Stimulated activated CD8-positive, alpha-beta memory T cell treated with anti-CD3 and anti-CD28 coated beads, Interleukin-7, amount 100 ng/mL, for 24 hours (primary cell): Measurements from ENCODE around the gene GABRA5.

Experiments used
- DNase-seq: peaks from one replicate; pipeline ENCODE4 v3.0.0-alpha.2; 2020; ENCODE audit warnings: low read depth

GABRA5 gene

DNA sequence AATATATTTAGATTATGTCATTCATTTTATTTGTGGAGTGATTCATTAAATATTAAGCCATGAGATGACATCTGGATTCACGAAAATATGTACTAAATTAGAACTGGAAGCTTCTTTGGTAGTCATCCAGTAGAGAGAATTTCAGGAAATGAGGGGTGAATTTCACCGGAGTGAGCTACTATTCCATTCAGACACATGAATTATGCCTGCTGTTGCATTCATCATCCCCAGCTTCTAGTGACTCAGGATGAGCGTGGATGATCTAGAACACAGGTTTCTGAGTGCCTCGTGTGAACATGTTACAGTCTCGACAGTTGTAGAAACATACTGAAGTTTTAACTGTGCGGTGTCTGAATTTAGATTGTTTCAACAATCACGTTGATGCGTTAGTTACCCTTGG lies 61.2 kb downstream of the GABRA5 start:
- DNase-seq = no peak

DNA sequence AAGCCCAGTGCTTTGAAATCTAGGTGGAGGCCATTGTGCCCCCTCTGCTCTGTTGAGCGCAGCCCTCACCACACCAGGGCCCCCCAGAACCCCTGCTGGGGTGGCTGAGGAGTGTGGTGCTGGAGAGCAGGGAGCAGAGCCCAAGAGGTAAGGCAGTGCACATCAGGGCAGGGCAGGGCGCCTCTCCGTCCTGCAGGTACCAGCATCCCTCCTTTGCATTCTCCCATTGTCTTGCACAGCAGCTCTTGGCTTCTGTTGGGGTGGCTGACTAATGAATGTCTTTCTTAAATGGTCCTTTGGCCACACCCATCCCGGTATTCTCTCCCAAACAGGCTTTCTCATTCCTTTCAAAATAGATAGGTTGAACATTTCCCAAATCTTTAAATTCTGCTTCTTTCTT lies 62.7 kb downstream of the GABRA5 start:
- no peak for DNase-seq

- DNase-seq = no peak
These were observed 68.0 kb downstream of the GABRA5 start for GRCh38 chr15:26934848-26935247.

DNA sequence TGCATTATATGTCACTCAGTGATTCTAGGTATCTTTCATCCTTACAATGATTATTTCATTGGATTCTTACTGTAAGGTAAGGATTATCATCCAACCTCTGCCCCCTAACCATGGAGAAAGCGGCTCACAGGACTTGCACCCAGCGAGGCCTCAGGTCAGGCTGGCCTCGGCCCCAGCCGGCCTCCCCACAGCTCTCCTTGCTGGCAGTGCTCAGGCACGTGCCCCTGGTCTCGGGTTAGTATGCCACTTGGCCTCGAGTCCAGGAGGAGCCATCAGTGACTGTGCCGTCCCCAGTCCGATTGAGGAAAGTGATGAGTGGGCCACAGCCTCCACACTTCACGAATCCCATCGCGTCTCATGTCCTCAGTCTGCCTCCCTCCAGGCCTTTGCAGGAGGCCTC lies 68.5 kb downstream of the GABRA5 start:
- no peak for DNase-seq

DNA sequence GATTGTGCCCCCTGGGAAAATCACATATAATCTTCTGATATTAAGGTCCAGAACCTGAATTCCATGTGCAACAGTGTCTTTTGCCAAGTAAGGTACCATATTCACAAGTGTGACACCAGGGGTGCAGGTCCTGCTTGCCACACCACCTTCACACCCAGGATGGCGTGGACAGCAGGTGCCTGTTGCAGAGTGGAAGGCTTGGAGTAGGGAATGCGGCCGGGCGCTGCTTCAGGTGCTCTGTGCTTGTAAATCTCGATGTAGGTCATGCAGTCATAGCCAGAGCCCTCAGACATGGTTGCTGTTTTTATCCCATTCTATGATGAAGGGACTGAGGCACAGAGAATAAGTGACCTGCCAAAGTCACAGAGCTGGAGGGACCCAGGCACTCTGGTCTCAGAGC lies 69.6 kb downstream of the GABRA5 start:
- no peak for DNase-seq

GRCh38 chr15:26937134-26937533 lies 70.3 kb downstream of the GABRA5 start:
- no peak for DNase-seq

GRCh38 chr15:26939398-26939797 lies 72.5 kb downstream of the GABRA5 start:
- DNase-seq = no peak

GRCh38 chr15:26941489-26941888 lies 74.6 kb downstream of the GABRA5 start:
- no peak for DNase-seq

- DNase-seq = no peak
These were observed 77.0 kb downstream of the GABRA5 start for GRCh38 chr15:26943866-26944265.

- no peak for DNase-seq
These were observed 78.2 kb downstream of the GABRA5 start for GRCh38 chr15:26945046-26945445.

- DNase-seq = no peak
These were observed 83.1 kb downstream of the GABRA5 start for GRCh38 chr15:26950001-26950400.

DNA sequence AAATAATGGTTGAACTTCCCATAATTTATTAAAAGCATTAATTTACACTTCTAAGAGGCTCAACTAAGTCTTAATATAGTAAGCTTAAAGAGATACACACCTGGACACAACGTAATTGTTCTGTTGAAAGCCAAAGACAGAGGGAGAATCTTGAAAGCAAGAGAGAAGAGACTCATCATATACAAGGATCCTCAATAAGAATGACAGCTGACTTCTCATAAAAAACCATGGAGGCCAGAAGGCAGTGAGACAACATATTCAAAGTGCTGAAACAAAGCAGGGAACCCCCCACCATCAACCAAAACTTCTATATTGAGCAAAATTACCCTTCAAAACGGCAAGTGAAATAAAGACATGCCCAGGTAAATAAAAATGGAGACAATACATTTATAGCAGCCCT lies 87.5 kb downstream of the GABRA5 start:
- no peak for DNase-seq

DNA sequence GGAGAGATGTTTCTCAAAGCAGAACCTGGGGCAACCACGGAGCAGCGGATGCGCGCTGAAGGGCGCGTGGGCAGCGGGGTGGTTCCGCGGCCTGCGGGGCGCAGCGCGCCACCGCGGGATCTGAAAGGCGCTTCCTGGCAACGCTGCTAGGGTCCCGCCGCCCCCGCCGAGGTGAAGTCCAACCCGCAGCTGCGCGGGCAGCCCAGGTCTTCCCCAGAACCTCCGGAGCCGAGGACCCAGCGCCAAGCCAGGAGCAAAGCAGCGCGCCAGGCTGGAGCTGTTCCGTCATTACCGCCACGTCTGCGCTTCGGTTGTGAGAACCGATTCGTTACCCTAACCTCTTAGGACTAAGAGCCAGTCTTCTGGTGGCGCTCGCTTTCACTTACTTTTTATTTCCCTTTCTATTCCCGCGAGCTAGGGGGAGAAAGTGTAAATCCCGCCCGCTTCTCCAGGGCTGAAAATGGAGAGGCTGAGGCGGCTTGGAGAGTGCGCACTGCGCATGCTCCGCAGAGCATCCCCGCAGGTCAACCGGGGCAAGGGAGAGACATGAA lies 100.9 kb downstream of the GABRA5 start:
- no peak for DNase-seq

DNA sequence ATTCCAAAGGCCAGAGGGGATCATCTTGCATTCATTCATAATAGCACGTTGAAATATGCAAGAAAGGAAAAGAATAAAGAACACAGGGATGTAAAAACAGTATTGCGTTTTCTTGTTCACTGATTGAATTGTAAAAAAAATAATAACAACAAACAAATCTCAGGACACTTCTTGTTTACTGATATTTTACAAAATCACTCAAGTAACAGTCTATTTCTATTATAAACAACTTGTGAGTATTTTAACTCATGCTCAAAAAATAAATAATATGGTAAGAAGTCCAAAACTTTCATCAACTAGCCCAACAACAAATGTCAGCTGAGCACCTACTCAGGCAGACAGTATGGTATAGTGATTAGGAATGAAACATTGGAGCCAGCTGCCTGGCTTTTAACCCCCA lies 101.9 kb downstream of the GABRA5 start:
- no peak for DNase-seq

GRCh38 chr15:26970712-26971210 lies 103.9 kb downstream of the GABRA5 start, which contains the start of gene GABRG3:
Gene GABRG3, plus strand, starts transcription at chr15:26971181.
- no peak for DNase-seq

GRCh38 chr15:26971271-26972018 lies 104.6 kb downstream of the GABRA5 start:
- no peak for DNase-seq

- no peak for DNase-seq
These were observed 105.8 kb downstream of the GABRA5 start for GRCh38 chr15:26972636-26973035.

GRCh38 chr15:26974120-26974780 lies 107.4 kb downstream of the GABRA5 start:
- no peak for DNase-seq

DNA sequence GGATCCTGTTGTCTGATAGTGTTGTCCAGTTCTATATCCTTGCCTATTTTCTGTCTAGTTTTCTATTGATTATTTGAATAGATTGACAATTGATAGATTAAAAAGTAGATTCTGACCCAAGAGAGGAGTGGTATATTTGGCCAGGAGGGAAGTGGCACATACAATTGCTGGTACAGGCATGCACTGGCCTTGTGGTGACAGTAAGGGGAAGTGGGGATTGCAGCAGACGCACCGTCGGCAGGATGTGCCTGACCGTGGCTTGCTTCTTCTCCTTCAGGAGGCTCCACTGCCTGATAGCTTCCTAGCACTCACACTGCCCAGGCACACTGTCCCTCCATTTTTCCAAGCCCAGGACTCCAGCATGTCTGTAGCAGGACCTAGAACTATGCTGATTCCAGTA lies 114.6 kb downstream of the GABRA5 start:
- no peak for DNase-seq

- DNase-seq = no peak
These were observed 117.0 kb downstream of the GABRA5 start for GRCh38 chr15:26983822-26984221.

DNA sequence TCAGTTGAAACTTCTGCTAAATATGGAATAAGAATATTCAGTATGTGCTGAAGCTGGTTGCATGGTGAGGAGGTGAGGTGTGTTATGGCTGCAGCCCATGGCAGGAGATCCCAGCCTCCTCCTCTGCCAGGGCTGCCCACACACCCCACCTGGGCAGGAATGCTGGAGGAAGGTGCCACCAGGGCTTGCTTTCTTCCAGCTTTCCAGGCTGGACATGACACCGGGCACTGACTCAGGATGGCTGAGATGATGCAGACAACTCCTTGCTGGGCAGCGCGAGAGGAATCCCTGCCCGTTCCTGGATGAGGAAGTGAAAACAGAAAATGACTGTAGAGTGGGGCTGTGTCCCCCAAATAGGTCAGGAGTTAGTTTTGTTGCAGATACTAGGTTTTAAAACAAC lies 118.2 kb downstream of the GABRA5 start:
- DNase-seq = no peak

- DNase-seq = no peak
These were observed 129.4 kb downstream of the GABRA5 start for GRCh38 chr15:26996250-26996649.
